PFSK-1 (cell line): ENCODE data around the gene KIF5A.

ENCODE experiments used
- FOXP2 ChIP-seq: optimal IDR thresholded peaks from 2 replicates; pipeline ENCODE3; 2011; ENCODE audit warnings: borderline replicate concordance, control low read depth, inconsistent platforms; ENCODE audit not compliant: insufficient read depth; ENCODE audit errors: extremely low read length, extremely low read depth
- POLR2AphosphoS5 ChIP-seq: IDR thresholded peaks from 2 replicates; pipeline ENCODE4 v1.6.1; 2012; ENCODE audit warnings: low read depth, mild to moderate bottlenecking, control low read depth, low read length, moderate library complexity
- REST ChIP-seq, 2 experiments: IDR thresholded peaks; 2 replicates each; pipeline versions ENCODE4 v1.6.1 to v1.8.0; 2011 to 2012; ENCODE audit warnings: low read depth in 2 of 2, low read length in 2 of 2, control low read depth in 1 of 2, inconsistent platforms in 1 of 2, mild to moderate bottlenecking in 1 of 2, moderate library complexity in 1 of 2; ENCODE audit not compliant: insufficient read depth in 1 of 2
- SIN3A ChIP-seq: IDR thresholded peaks from 2 replicates; pipeline ENCODE4 v1.6.1; 2012; ENCODE audit warnings: mild to moderate bottlenecking, low read length, moderate library complexity, borderline replicate concordance; ENCODE audit not compliant: insufficient read depth
- TAF1 ChIP-seq: IDR thresholded peaks from 2 replicates; pipeline ENCODE4 v1.6.1; 2012; ENCODE audit warnings: low read length, control low read depth, borderline replicate concordance; ENCODE audit not compliant: insufficient read depth

Gene KIF5A

GRCh38 chr12:57632958-57633840, 83.4 kb downstream of the KIF5A start, which contains the start of gene B4GALNT1:
TSS of gene B4GALNT1 (minus strand) at chr12:57633201. CDS start at chr12:57632132, 1,069 bp downstream.
- TF ChIP-seq POLR2AphosphoS5 = peak; percentile 46; the same call in 1 of the 2 replicates
- no peak; the same call in 1 of the 2 replicates for TF ChIP-seq TAF1
- TF ChIP-seq REST (IDR thresholded peaks at IDR 0.05; ENCODE audit: insufficient read depth in 1 of 2, low read depth in 2 of 2, low read length in 2 of 2) = no peak
- TF ChIP-seq FOXP2 = peak; percentile 61
- TF ChIP-seq SIN3A = no peak
